Measurements from ENCODE around the gene JUNB. TPM values are rescaled to one million over a fixed set of nuclear protein-coding genes. Genes with fewer than 3 reads are reported as not detected.
A peak's percentile ranks its signal among the peaks of the same experiment; 100 is the strongest.

JUNB gene
- total and polyA plus RNA-seq, 2 of the 13 experiments (the other 11 are each of a cell fraction or from before 2014, with no cell fraction given): 7.7 to 8.2 TPM

- TF ChIP-seq DPF2 (CRISPR knock-in tag; IDR thresholded peaks at IDR 0.05; ENCODE audit: borderline replicate concordance, low read depth): no peak
- TF ChIP-seq, protein P1, sequence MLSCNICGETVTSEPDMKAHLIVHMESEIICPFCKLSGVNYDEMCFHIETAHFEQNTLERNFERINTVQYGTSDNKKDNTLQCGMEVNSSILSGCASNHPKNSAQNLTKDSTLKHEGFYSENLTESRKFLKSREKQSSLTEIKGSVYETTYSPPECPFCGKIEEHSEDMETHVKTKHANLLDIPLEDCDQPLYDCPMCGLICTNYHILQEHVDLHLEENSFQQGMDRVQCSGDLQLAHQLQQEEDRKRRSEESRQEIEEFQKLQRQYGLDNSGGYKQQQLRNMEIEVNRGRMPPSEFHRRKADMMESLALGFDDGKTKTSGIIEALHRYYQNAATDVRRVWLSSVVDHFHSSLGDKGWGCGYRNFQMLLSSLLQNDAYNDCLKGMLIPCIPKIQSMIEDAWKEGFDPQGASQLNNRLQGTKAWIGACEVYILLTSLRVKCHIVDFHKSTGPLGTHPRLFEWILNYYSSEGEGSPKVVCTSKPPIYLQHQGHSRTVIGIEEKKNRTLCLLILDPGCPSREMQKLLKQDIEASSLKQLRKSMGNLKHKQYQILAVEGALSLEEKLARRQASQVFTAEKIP (CRISPR knock-in tag; IDR thresholded peaks at IDR 0.05; ENCODE audit: borderline replicate concordance): no peak
- TF ChIP-seq NR2F2 (IDR thresholded peaks at IDR 0.05; ENCODE audit: borderline replicate concordance, low read depth): no peak
- TF ChIP-seq SKIL (CRISPR knock-in tag; IDR thresholded peaks at IDR 0.05; ENCODE audit: borderline replicate concordance): no peak
- peak; percentile 54 for TF ChIP-seq POGZ (CRISPR knock-in tag; IDR thresholded peaks at IDR 0.05)
- no peak for TF ChIP-seq U2AF2 (IDR thresholded peaks at IDR 0.05; ENCODE audit: low read depth, low read length)
- no peak for TF ChIP-seq ZMAT3 (CRISPR knock-in tag; conservative IDR thresholded peaks at IDR 0.05)
- TF ChIP-seq, protein P2, sequence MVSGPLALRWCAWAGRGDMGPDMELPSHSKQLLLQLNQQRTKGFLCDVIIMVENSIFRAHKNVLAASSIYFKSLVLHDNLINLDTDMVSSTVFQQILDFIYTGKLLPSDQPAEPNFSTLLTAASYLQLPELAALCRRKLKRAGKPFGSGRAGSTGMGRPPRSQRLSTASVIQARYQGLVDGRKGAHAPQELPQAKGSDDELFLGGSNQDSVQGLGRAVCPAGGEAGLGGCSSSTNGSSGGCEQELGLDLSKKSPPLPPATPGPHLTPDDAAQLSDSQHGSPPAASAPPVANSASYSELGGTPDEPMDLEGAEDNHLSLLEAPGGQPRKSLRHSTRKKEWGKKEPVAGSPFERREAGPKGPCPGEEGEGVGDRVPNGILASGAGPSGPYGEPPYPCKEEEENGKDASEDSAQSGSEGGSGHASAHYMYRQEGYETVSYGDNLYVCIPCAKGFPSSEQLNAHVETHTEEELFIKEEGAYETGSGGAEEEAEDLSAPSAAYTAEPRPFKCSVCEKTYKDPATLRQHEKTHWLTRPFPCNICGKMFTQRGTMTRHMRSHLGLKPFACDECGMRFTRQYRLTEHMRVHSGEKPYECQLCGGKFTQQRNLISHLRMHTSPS (CRISPR knock-in tag; IDR thresholded peaks at IDR 0.05; ENCODE audit: low read depth): no peak
- TF ChIP-seq, protein P3, sequence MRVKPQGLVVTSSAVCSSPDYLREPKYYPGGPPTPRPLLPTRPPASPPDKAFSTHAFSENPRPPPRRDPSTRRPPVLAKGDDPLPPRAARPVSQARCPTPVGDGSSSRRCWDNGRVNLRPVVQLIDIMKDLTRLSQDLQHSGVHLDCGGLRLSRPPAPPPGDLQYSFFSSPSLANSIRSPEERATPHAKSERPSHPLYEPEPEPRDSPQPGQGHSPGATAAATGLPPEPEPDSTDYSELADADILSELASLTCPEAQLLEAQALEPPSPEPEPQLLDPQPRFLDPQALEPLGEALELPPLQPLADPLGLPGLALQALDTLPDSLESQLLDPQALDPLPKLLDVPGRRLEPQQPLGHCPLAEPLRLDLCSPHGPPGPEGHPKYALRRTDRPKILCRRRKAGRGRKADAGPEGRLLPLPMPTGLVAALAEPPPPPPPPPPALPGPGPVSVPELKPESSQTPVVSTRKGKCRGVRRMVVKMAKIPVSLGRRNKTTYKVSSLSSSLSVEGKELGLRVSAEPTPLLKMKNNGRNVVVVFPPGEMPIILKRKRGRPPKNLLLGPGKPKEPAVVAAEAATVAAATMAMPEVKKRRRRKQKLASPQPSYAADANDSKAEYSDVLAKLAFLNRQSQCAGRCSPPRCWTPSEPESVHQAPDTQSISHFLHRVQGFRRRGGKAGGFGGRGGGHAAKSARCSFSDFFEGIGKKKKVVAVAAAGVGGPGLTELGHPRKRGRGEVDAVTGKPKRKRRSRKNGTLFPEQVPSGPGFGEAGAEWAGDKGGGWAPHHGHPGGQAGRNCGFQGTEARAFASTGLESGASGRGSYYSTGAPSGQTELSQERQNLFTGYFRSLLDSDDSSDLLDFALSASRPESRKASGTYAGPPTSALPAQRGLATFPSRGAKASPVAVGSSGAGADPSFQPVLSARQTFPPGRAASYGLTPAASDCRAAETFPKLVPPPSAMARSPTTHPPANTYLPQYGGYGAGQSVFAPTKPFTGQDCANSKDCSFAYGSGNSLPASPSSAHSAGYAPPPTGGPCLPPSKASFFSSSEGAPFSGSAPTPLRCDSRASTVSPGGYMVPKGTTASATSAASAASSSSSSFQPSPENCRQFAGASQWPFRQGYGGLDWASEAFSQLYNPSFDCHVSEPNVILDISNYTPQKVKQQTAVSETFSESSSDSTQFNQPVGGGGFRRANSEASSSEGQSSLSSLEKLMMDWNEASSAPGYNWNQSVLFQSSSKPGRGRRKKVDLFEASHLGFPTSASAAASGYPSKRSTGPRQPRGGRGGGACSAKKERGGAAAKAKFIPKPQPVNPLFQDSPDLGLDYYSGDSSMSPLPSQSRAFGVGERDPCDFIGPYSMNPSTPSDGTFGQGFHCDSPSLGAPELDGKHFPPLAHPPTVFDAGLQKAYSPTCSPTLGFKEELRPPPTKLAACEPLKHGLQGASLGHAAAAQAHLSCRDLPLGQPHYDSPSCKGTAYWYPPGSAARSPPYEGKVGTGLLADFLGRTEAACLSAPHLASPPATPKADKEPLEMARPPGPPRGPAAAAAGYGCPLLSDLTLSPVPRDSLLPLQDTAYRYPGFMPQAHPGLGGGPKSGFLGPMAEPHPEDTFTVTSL (CRISPR knock-in tag; IDR thresholded peaks at IDR 0.05; ENCODE audit: borderline replicate concordance): no peak
- no peak for TF ChIP-seq SMARCE1 (IDR thresholded peaks at IDR 0.05; ENCODE audit: borderline replicate concordance)
- TF ChIP-seq ZFP91 (CRISPR knock-in tag; IDR thresholded peaks at IDR 0.05; ENCODE audit: borderline replicate concordance): peak; percentile 90
- TF ChIP-seq EHMT2 (IDR thresholded peaks at IDR 0.05; ENCODE audit: borderline replicate concordance, low read depth, low read length): no peak
- no peak for TF ChIP-seq KLF11 (CRISPR knock-in tag; IDR thresholded peaks at IDR 0.05)
- TF ChIP-seq GFI1 (CRISPR knock-in tag; IDR thresholded peaks at IDR 0.05; ENCODE audit: borderline replicate concordance): no peak
- TF ChIP-seq ZMYM3 (CRISPR knock-in tag; IDR thresholded peaks at IDR 0.05): no peak
- 0 out of 2 replicates have a peak, but pooled peaks have one; percentile 66 for TF ChIP-seq HNRNPL (IDR thresholded peaks at IDR 0.05; ENCODE audit: low read depth, low read length)
Measured at GRCh38 chr19:12766051-12766521, 25.2 kb upstream of the JUNB start (continued).

Measured in HepG2 (cell line).